ENCODE data around the gene PILRA.

Gene PILRA

DNA sequence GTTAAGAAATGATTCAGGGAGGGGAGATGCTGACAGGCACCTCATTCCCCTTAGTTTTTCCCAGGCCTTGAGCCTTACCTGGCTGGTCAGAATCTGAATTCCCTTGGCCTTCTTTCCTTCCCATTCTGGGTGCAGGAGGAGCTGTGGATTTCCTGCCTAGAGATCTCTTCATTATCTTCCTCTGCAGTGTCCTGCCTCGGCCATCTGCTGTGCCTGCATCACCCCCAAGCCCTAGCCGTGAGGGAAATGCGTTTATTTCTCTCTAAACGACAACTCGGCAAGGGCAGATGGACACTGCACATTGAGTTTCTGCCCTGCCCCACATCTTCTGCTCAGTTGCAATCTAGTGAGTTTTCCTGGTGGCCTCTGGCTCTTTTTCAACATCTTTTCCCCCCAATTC is 28.5 kb downstream of the PILRA start:
- no peak overlapping the region for H3K27ac ChIP-seq (ENCODE audit: low read length)
- H3K9me3 ChIP-seq (ENCODE audit: insufficient read depth, low read depth, low read length), result no peaks in the 10 kb centered on the region
- no peak overlapping the region for H3K9ac ChIP-seq (ENCODE audit: low read depth, low read length)
- no peaks in the 10 kb centered on the region for H3K4me1 ChIP-seq (ENCODE audit: insufficient read depth, low read length)
- no peaks in the 10 kb centered on the region for H3K36me3 ChIP-seq (ENCODE audit: insufficient read depth, low read depth, low read length)
- peaks cover 18% of the 10 kb centered on the region for H3K27me3 ChIP-seq (ENCODE audit: insufficient read depth, low read length)
- no peak overlapping the region for H3K4me3 ChIP-seq (ENCODE audit: low read length)

DNA sequence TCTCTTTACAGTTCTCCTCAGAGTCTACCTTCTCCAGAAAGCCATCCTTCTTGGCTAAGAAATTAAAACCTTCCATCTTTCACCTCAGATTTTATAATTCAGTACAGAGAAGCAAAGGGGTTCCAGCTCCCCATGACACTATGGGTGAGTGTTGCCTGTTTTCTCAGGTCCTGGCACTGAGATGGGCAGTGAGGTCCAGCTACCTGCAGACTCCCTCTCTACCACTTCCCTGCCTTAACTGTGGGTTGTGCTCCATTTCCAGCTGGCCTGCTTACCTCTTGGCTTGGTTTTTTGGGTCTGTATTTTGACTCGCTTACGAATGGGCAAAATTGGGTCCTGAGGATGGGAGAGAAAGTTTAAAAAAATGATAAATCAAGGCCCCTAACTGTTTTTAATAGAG is 29.0 kb downstream of the PILRA start:
- Histone ChIP-seq H3K9me3 (ENCODE audit: insufficient read depth, low read depth, low read length) (no peaks in the 10 kb centered on the region), H3K4me1 (ENCODE audit: insufficient read depth, low read length) (no peaks in the 10 kb centered on the region), H3K4me3 (ENCODE audit: low read length) (no peak overlapping the region), H3K27ac (ENCODE audit: low read length) (no peak overlapping the region), H3K36me3 (ENCODE audit: insufficient read depth, low read depth, low read length) (no peaks in the 10 kb centered on the region), H3K9ac (ENCODE audit: low read depth, low read length) (no peak overlapping the region), H3K27me3 (ENCODE audit: insufficient read depth, low read length) (peaks cover 18% of the 10 kb centered on the region)

DNA sequence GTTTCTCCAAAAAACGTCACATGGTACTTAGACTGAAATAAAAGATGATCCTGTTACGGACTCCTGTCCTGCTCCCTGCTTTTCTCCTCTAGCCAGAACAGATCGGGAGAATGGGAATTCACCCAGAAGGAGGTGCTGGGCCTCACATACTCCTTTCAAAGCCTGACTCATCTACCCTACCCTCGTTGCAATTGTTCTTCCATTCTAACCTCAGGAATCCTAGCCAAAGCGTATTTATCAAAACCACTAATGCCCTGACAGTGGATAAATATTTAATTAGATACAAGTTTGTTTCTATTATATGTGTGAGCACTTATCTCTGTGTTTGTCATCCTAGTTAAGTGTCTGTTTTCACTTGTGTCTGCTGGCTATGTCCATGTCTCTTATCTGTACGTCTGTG is 33.5 kb downstream of the PILRA start:
- Histone ChIP-seq H3K4me1 (ENCODE audit: insufficient read depth, low read length) (no peaks in the 10 kb centered on the region), H3K9me3 (ENCODE audit: insufficient read depth, low read depth, low read length) (no peaks in the 10 kb centered on the region), H3K27me3 (ENCODE audit: insufficient read depth, low read length) (peaks cover 30% of the 10 kb centered on the region), H3K27ac (ENCODE audit: low read length) (no peak overlapping the region), H3K4me3 (ENCODE audit: low read length) (no peak overlapping the region), H3K36me3 (ENCODE audit: insufficient read depth, low read depth, low read length) (no peaks in the 10 kb centered on the region), H3K9ac (ENCODE audit: low read depth, low read length) (no peak overlapping the region)

DNA sequence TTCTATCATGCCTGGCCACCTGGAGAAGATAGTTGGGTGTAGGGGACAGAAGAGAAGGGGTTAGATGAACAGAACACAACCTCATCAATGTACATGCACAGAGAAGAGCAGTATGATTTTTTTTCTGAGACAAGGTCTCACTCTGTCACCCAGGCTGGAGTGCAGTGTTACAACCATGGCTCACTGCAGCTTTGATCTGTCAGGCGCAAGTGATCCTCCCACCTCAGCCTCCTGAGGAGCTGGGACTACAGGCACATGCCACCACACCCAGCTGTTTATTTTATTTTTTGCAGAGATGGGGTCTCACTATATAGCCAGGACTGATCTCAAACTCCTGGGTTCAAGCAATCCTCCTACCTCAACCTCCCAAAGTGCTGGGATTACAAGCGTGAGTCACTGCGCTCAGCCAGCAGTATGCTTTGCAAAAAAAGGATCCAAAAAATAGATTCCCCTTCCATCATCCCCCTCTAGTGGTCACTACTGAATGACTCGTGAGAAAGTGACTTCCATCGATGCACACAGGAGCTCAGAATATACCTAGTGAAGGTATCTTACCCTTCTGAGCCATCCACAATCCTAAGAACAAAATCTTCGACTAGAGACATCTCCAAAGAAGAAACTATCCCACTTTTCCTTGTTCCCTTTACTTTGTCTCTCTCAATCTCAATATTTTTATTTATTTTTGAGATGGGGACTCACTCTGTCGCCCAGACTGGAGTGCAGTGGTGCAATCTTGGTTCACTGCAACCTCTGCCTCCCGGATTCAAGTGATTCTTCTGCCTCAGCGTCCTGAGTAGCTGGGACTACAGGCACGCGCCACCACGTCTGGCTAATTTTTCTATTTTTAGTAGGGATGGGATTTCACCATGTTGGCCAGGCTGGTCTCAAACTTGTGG is 34.2 kb downstream of the PILRA start:
- H3K9ac ChIP-seq (ENCODE audit: low read depth, low read length), result no peak overlapping the region
- no peak overlapping the region for H3K4me3 ChIP-seq (ENCODE audit: low read length)
- no peak overlapping the region for H3K27ac ChIP-seq (ENCODE audit: low read length)
- peaks cover 30% of the 10 kb centered on the region for H3K27me3 ChIP-seq (ENCODE audit: insufficient read depth, low read length)
- H3K9me3 ChIP-seq (ENCODE audit: insufficient read depth, low read depth, low read length), result no peaks in the 10 kb centered on the region
- no peaks in the 10 kb centered on the region for H3K4me1 ChIP-seq (ENCODE audit: insufficient read depth, low read length)
- H3K36me3 ChIP-seq (ENCODE audit: insufficient read depth, low read depth, low read length), result no peaks in the 10 kb centered on the region

DNA sequence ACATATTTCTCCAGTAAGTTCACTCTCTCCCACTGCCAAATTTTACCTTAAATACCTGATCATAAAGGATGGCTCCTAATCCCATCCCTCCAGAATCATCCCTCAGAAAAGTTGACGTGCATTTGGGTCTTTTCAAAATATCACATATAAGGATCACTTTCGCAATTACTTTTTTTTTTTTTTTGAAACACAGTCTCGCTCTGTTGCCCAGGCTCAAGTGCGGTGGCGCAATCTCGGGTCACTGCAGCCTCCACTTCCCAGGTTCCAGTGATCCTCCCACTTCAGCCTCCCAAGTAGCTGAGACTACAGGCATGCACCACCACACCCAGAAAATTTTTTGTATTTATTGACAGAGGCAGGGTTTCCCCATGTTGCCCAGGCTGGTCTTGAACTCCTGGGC is 37.8 kb downstream of the PILRA start:
- Histone ChIP-seq H3K27ac (ENCODE audit: low read length) (no peak overlapping the region), H3K27me3 (ENCODE audit: insufficient read depth, low read length) (peaks cover 24% of the 10 kb centered on the region), H3K9me3 (ENCODE audit: insufficient read depth, low read depth, low read length) (no peaks in the 10 kb centered on the region), H3K4me3 (ENCODE audit: low read length) (no peak overlapping the region), H3K36me3 (ENCODE audit: insufficient read depth, low read depth, low read length) (no peaks in the 10 kb centered on the region), H3K9ac (ENCODE audit: low read depth, low read length) (no peak overlapping the region), H3K4me1 (ENCODE audit: insufficient read depth, low read length) (no peaks in the 10 kb centered on the region)

DNA sequence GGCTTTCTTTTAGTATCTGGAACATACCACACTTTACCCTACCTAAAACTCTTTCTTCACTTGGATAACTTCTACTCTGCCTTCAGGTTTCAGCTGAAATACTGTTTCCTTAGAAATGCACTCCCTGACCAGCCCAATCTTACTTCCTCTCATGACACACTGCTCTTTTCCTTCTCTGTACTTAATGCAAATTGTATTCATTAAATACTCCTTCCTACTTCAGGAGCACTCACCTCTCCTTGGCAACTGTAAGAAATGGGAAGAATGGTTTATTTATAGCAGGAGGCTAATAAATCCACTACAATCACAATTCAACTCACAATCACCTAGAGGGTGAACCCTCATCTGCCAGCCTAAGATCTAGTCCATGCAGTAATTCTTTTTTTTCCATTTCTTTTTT is 40.1 kb downstream of the PILRA start:
- no peak overlapping the region for H3K27ac ChIP-seq (ENCODE audit: low read length)
- no peaks in the 10 kb centered on the region for H3K36me3 ChIP-seq (ENCODE audit: insufficient read depth, low read depth, low read length)
- no peak overlapping the region for H3K4me3 ChIP-seq (ENCODE audit: low read length)
- H3K4me1 ChIP-seq (ENCODE audit: insufficient read depth, low read length), result no peaks in the 10 kb centered on the region
- no peak overlapping the region for H3K9ac ChIP-seq (ENCODE audit: low read depth, low read length)
- H3K27me3 ChIP-seq (ENCODE audit: insufficient read depth, low read length), result peaks cover 21% of the 10 kb centered on the region
- no peaks in the 10 kb centered on the region for H3K9me3 ChIP-seq (ENCODE audit: insufficient read depth, low read depth, low read length)

DNA sequence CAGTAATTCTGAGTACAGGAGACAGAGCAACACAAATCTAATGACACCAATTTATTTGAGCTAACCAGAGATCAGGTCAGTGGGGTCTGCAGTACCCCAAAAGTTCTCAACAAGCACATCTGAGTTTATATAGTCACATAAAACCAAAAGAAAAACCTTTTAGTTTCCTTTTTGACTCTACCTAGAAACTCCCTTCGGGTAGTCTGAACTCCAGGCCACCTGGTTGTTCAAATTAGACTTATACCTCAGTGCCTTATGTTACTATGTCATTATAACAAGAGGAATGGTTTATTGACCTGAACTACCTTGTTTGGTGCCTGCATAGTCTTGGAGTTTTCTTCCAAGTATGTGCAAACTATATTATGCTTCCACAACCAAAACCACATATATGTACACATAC is 40.6 kb downstream of the PILRA start:
- Histone ChIP-seq H3K4me3 (ENCODE audit: low read length) (no peak overlapping the region), H3K36me3 (ENCODE audit: insufficient read depth, low read depth, low read length) (no peaks in the 10 kb centered on the region), H3K9ac (ENCODE audit: low read depth, low read length) (no peak overlapping the region), H3K27ac (ENCODE audit: low read length) (no peak overlapping the region), H3K4me1 (ENCODE audit: insufficient read depth, low read length) (no peaks in the 10 kb centered on the region), H3K27me3 (ENCODE audit: insufficient read depth, low read length) (peaks cover 18% of the 10 kb centered on the region), H3K9me3 (ENCODE audit: insufficient read depth, low read depth, low read length) (no peaks in the 10 kb centered on the region)

DNA sequence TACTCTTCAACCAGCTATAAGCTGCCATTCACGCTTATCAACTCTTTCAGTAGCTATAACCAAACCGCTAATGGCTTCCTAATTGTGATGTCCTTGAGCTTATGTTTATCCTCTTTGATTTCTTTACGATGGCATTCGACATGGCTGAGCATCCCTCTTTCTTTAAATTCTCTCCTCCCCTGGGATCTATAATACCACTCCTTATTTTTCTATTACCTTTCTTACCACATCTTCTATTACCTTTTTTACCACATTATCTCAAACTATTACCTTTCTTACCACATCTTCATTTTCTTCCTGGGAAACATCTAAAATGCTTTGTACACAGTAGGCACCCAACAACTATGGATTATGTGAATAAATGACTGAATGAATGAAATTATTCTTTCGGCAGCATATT is 42.2 kb downstream of the PILRA start:
- H3K4me3 ChIP-seq (ENCODE audit: low read length), result no peak overlapping the region
- no peaks in the 10 kb centered on the region for H3K36me3 ChIP-seq (ENCODE audit: insufficient read depth, low read depth, low read length)
- H3K9ac ChIP-seq (ENCODE audit: low read depth, low read length), result no peak overlapping the region
- H3K9me3 ChIP-seq (ENCODE audit: insufficient read depth, low read depth, low read length), result no peaks in the 10 kb centered on the region
- no peak overlapping the region for H3K27ac ChIP-seq (ENCODE audit: low read length)
- H3K27me3 ChIP-seq (ENCODE audit: insufficient read depth, low read length), result peaks cover 6% of the 10 kb centered on the region; the same call in 1 of the 2 replicates
- no peaks in the 10 kb centered on the region for H3K4me1 ChIP-seq (ENCODE audit: insufficient read depth, low read length)

DNA sequence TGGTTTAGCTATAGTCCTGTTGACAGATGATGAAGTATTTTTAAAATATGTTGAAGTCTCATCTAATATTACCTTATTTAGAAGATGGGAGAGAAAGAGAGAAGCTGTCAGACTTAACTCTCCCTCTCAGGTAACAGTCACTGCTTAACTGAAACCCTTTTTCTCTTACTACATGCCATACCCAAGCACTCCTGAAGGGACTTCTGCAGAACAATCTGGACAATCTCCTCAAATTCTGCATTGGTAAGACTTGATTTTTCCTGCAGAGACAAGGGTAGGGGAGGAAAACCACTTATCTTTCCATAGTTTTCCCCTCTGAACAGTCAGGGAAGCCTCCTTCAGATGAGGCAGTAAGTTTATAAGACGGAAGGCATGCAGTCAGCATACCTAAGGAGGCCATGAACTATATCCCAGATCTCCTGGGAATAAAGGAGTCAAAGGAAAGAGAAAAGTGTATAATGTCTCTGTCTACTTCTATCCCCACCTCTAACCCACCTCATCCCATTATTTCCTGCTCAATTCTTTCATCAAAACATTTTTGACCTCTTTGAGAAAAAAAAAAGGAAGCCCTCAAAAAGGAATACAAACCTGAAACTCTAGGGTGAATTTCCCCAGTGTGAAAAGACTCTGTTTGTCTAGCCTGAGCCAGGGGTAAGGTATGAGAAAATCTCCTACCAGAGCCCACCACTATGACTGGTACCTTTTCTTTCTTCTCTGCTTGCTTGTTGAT is 45.8 kb downstream of the PILRA start:
- Histone ChIP-seq H3K9me3 (ENCODE audit: insufficient read depth, low read depth, low read length) (no peaks in the 10 kb centered on the region), H3K9ac (ENCODE audit: low read depth, low read length) (no peak overlapping the region), H3K4me1 (ENCODE audit: insufficient read depth, low read length) (no peaks in the 10 kb centered on the region), H3K27ac (ENCODE audit: low read length) (no peak overlapping the region), H3K27me3 (ENCODE audit: insufficient read depth, low read length) (no peaks in the 10 kb centered on the region), H3K36me3 (ENCODE audit: insufficient read depth, low read depth, low read length) (no peaks in the 10 kb centered on the region), H3K4me3 (ENCODE audit: low read length) (no peak overlapping the region)

DNA sequence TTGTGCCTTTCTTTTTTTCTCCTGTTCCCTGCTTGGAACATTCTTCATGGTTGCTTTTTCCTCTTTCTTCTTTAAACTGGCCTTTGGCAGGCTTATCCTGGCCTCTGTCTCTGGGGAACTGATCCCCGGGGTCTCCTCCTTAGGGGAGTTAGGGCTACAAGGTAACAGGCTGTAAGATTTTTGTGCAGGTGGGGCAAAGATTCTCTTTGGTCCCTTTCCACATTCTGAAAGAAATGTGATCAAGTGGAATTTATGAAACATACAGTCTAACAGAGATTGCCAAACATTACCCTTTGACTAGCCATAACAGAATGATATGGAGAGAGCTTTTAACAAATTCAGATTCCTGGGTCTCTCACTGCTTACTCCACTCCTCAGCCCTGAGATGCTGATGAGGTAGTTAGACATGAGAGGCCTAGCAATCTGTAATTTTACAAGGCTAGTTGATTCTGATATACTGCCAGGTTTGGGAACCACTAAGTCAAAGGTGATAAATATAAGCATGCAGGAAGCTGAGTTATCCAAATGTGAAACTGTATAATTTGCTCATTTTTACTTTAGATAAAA is 46.5 kb downstream of the PILRA start:
- Histone ChIP-seq H3K27ac (ENCODE audit: low read length) (no peak overlapping the region), H3K9me3 (ENCODE audit: insufficient read depth, low read depth, low read length) (no peaks in the 10 kb centered on the region), H3K36me3 (ENCODE audit: insufficient read depth, low read depth, low read length) (no peaks in the 10 kb centered on the region), H3K4me1 (ENCODE audit: insufficient read depth, low read length) (no peaks in the 10 kb centered on the region), H3K9ac (ENCODE audit: low read depth, low read length) (no peak overlapping the region), H3K27me3 (ENCODE audit: insufficient read depth, low read length) (no peaks in the 10 kb centered on the region), H3K4me3 (ENCODE audit: low read length) (no peak overlapping the region)

DNA sequence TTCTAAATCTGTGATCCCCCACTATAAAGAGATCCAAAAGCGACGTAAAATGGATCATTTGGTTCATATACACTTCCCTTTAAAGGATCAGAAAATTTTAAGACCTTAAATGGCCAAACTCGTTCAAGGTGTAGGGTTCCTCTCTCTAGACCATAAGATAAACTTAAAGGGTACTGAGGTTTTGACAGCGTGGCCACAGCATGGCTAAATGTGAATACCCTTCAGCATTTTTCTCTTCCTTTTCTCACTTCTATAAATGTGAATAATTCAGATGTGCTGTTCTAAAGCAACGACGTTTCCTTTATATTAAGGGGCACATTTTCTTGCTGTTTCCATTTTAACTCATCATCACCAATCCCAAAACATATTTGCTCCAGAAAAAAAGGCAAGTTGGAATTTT is 50.0 kb downstream of the PILRA start:
- Histone ChIP-seq H3K9me3 (ENCODE audit: insufficient read depth, low read depth, low read length) (peaks cover 4% of the 10 kb centered on the region; the same call in 1 of the 2 replicates), H3K9ac (ENCODE audit: low read depth, low read length) (no peak overlapping the region), H3K27ac (ENCODE audit: low read length) (no peak overlapping the region), H3K4me3 (ENCODE audit: low read length) (no peak overlapping the region), H3K4me1 (ENCODE audit: insufficient read depth, low read length) (no peaks in the 10 kb centered on the region), H3K36me3 (ENCODE audit: insufficient read depth, low read depth, low read length) (no peaks in the 10 kb centered on the region), H3K27me3 (ENCODE audit: insufficient read depth, low read length) (peaks cover 10% of the 10 kb centered on the region; the same call in 1 of the 2 replicates)
